NT2/D1 (cell line): ENCODE measurements around the gene DNAJB8.
A peak's percentile ranks its signal among the peaks of the same experiment; 100 is the strongest.

Experiments
- DNase-seq: peaks from one replicate; pipeline ENCODE4 v3.0.0-alpha.2; 2011; ENCODE audit warnings: low read depth, low spot score
- H3K27me3 ChIP-seq: 2 replicates; pipeline ENCODE4 v1.6.0; 2011; ENCODE audit warnings: mild to moderate bottlenecking; ENCODE audit not compliant: insufficient read length, insufficient read depth
- H3K36me3 ChIP-seq: 2 replicates; pipeline ENCODE4 v1.6.1; 2011; ENCODE audit warnings: mild to moderate bottlenecking, low read length, mixed read lengths; ENCODE audit not compliant: insufficient read depth, insufficient read length
- H3K4me1 ChIP-seq: 2 replicates; pipeline ENCODE4 v1.5.1; 2011; ENCODE audit not compliant: insufficient read depth, insufficient read length
- H3K4me3 ChIP-seq: 2 replicates; pipeline ENCODE4 v1.5.1; 2011; ENCODE audit warnings: low read depth; ENCODE audit not compliant: insufficient read length
- H3K9ac ChIP-seq: 2 replicates; pipeline ENCODE4 v1.6.0; 2011; ENCODE audit warnings: low read depth; ENCODE audit not compliant: insufficient read length
- H3K9me3 ChIP-seq: 2 replicates; pipeline ENCODE4 v1.5.1; 2011; ENCODE audit warnings: mild to moderate bottlenecking, low read length; ENCODE audit not compliant: insufficient read depth
- SUZ12 ChIP-seq: IDR thresholded peaks from 2 replicates; pipeline ENCODE4 v1.6.1; 2011; ENCODE audit not compliant: insufficient read length, insufficient read depth; ENCODE audit errors: extremely low read depth
- YY1 ChIP-seq: IDR thresholded peaks from 2 replicates; pipeline ENCODE4 v1.6.1; 2011; ENCODE audit not compliant: insufficient read length, insufficient read depth
- ZNF274 ChIP-seq: IDR thresholded peaks from 2 replicates; pipeline ENCODE4 v1.6.1; 2011; ENCODE audit warnings: mild to moderate bottlenecking, low read depth, low read length

Gene DNAJB8

DNA sequence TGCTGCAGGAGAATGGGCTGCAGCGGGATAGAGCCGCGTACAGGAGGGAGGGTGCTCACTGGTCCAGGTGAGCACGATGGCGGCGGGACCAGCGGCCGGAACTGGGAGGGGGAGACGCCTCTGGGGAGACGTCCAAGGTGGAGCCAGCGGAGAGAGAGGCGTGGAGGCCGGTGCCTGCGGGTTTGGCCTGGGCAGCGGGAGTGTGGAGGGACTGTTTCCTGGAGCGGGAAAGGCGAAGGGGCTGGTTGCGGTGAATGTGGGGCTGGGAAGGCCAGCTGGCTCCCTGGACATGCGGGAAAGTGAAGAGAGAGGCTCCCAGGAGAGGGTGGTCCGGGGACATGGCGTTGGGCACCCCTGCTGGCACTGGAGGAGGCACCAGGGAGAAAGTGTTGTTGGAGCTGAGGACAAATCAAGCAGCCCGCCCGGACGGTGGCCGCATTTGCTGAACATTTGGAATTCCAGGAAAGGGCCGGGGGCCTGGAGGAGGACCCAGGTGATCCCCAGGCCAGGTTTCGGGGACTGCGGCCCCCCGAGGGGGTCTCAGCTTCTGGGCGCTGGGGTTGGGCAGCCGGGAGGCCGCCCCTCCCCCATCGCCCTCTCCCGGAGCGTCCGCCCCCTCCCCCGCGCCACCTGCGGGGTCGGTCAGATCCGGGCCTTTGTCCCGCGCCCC is 34.3 kb downstream of the DNAJB8 start:
- Histone ChIP-seq H3K36me3 (no peaks in the 10 kb centered on the region), H3K27me3 (peaks cover 46% of the 10 kb centered on the region), H3K9me3 (no peaks in the 10 kb centered on the region), H3K4me3 (peak overlapping the region; percentile 37), H3K4me1 (peaks cover 45% of the 10 kb centered on the region), H3K9ac (peak overlapping the region; percentile 87)
- no peak for TF ChIP-seq YY1
- no peak for TF ChIP-seq ZNF274
- no peak for TF ChIP-seq SUZ12
- no peak for DNase-seq

DNA sequence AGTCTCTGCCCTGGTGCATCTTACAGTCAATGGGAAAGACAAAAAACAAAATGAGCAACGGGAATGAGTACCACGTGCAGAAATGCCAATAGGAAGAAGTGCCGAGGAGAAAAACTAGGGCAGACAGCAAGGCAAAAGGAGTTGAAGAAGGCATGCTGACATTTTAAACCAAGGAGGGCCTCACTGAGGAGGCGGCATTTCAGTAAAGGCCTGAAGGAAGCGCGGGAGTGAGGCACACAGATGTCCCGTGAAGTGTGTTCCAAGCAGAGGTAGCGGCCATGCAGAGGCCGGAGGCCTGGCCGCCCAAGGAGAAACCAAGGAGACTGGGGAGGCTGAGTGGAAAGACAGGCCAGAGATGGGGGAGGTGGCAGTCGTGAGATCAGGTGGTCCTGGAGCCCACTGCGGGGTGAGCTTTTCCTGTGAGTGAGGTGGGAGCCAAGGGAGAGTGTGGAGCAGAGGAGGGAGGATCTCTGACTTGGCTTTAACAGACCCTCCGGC is 34.8 kb downstream of the DNAJB8 start:
- peak overlapping the region; percentile 87 for H3K9ac ChIP-seq
- no peak for DNase-seq
- H3K4me1 ChIP-seq: peaks cover 47% of the 10 kb centered on the region
- H3K4me3 ChIP-seq: peak overlapping the region; percentile 37
- peaks cover 52% of the 10 kb centered on the region for H3K27me3 ChIP-seq
- TF ChIP-seq YY1 (no peak), ZNF274 (no peak), SUZ12 (no peak)
- H3K36me3 ChIP-seq: no peaks in the 10 kb centered on the region
- H3K9me3 ChIP-seq: no peaks in the 10 kb centered on the region

DNA sequence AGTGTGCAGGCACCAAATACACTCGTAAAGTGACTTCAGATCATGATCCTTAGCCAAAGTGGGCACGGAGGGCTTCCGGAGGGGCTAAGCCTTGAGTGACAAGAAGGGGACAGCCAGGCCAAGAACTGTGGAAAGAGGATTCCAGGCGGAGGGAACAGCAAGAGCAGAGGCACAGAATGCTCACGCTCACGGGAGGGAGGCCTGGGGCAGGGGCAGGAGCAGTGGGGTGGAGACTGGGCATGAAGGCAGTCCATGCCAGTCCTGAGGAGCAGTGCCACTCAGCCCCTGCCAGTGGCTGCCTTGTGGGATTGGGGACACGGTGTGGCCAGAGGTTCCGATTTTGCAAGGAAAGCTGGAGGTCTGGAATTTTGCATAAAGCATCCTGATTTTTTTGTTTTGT is 36.0 kb downstream of the DNAJB8 start:
- Histone ChIP-seq H3K36me3 (no peaks in the 10 kb centered on the region), H3K4me1 (peaks cover 49% of the 10 kb centered on the region), H3K4me3 (no peak overlapping the region), H3K27me3 (peaks cover 62% of the 10 kb centered on the region), H3K9me3 (no peaks in the 10 kb centered on the region), H3K9ac (no peak overlapping the region)
- no peak for DNase-seq
- TF ChIP-seq YY1: no peak
- TF ChIP-seq ZNF274: no peak
- no peak for TF ChIP-seq SUZ12

GRCh38 chr3:128430301-128430700 is 36.4 kb downstream of the DNAJB8 start:
- peak; percentile 16 for TF ChIP-seq SUZ12
- TF ChIP-seq YY1: no peak
- no peak overlapping the region for H3K4me3 ChIP-seq
- no peaks in the 10 kb centered on the region for H3K36me3 ChIP-seq
- no peaks in the 10 kb centered on the region for H3K9me3 ChIP-seq
- peaks cover 46% of the 10 kb centered on the region for H3K4me1 ChIP-seq
- DNase-seq: no peak
- H3K27me3 ChIP-seq: peaks cover 67% of the 10 kb centered on the region
- peak overlapping the region; percentile 33 for H3K9ac ChIP-seq

GRCh38 chr3:128429751-128430150 is 36.9 kb downstream of the DNAJB8 start:
- Histone ChIP-seq H3K27me3 (peaks cover 72% of the 10 kb centered on the region), H3K9ac (no peak overlapping the region), H3K4me1 (peaks cover 40% of the 10 kb centered on the region), H3K9me3 (no peaks in the 10 kb centered on the region), H3K4me3 (no peak overlapping the region), H3K36me3 (no peaks in the 10 kb centered on the region)
- no peak for TF ChIP-seq YY1
- no peak for TF ChIP-seq SUZ12
- TF ChIP-seq ZNF274: no peak
- no peak for DNase-seq

DNA sequence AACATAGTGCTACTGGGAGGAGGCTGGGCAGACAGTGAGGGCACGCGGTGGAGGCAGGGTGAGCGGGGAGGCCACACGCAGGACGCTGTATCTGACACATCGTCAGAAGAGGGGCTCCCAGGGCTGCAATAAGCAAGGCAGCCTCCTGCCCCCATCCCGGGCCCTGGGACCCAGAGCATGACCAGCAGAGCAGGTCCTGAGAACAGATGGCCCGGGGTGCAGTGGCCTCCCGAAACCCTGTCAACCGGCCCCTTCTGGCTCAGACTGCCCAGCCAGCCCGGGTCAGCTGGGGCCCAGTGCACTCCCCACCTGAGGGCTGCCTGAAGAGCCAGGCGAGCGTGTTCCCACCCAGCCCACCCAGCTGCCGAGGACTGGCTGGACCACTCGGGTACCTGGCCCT is 37.4 kb downstream of the DNAJB8 start:
- no peaks in the 10 kb centered on the region for H3K9me3 ChIP-seq
- H3K4me1 ChIP-seq: peaks cover 38% of the 10 kb centered on the region
- peaks cover 74% of the 10 kb centered on the region for H3K27me3 ChIP-seq
- H3K36me3 ChIP-seq: no peaks in the 10 kb centered on the region
- no peak overlapping the region for H3K4me3 ChIP-seq
- no peak for DNase-seq
- TF ChIP-seq ZNF274: no peak
- no peak for TF ChIP-seq SUZ12
- no peak for TF ChIP-seq YY1
- H3K9ac ChIP-seq: peak overlapping the region; percentile 1

- Histone ChIP-seq H3K36me3 (no peaks in the 10 kb centered on the region), H3K9ac (no peak overlapping the region), H3K4me1 (peaks cover 33% of the 10 kb centered on the region), H3K9me3 (no peaks in the 10 kb centered on the region), H3K27me3 (peaks cover 77% of the 10 kb centered on the region), H3K4me3 (no peak overlapping the region)
- DNase-seq: no peak
- no peak for TF ChIP-seq SUZ12
- TF ChIP-seq YY1: no peak
- no peak for TF ChIP-seq ZNF274
Observed at GRCh38 chr3:128427872-128428822, 38.5 kb downstream of the DNAJB8 start.
